Limb (tissue), 2 donors: ENCODE results near the gene ACSF2.

Source experiments
- DNase-seq, 2 donors: peaks; one replicate each; pipeline ENCODE4 v3.0.0-alpha.2; 2016; ENCODE audit errors: extremely low spot score in 2 of 2

ACSF2 gene

GRCh38 chr17:50521514-50521913, 95.5 kb downstream of the ACSF2 start:
- DNase-seq, result no peak

GRCh38 chr17:50522766-50523165, 96.7 kb downstream of the ACSF2 start:
- no peak for DNase-seq

GRCh38 chr17:50523208-50523607, 97.2 kb downstream of the ACSF2 start:
- no peak for DNase-seq
